ENCODE results near the gene CCDC40. TPM values are rescaled to one million over a fixed set of nuclear protein-coding genes. Genes with fewer than 3 reads are reported as not detected.
A peak's percentile ranks its signal among the peaks of the same experiment; 100 is the strongest.

CCDC40 gene
- total and polyA plus RNA-seq, 2 of the 13 experiments (the other 11 are each of a cell fraction or from before 2014, with no cell fraction given): 4.1 to 5.5 TPM

DNA sequence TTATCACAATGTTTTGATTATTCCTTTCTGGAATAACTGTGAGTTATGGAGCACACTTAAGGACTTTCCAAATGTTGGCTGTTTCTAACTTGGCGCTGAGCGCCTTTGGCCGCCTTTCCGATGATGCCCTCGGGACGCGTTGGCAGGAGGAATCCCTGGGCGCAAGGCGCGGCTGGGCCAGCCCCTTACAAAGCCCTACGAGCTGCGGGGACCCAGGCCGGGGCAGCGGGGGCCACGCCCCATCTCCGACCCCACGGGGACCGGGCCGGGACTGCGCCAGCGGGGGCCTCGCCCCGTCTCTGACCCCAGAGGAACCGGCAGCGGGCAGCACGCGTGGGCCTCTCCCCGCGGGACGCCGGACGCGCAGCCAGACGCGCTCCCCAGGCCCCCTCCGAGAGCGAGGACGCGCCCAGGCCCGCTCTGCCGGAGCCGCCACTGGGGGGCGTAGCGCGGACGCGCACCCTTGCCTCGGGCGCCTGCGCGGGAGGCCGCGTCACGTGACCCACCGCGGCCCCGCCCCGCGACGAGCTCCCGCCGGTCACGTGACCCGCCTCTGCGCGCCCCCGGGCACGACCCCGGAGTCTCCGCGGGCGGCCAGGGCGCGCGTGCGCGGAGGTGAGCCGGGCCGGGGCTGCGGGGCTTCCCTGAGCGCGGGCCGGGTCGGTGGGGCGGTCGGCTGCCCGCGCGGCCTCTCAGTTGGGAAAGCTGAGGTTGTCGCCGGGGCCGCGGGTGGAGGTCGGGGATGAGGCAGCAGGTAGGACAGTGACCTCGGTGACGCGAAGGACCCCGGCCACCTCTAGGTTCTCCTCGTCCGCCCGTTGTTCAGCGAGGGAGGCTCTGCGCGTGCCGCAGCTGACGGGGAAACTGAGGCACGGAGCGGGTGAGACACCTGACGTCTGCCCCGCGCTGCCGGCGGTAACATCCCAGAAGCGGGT, 64.8 kb downstream of the CCDC40 start, which contains the start of gene GAA (continued):
- TF ChIP-seq, protein P1, sequence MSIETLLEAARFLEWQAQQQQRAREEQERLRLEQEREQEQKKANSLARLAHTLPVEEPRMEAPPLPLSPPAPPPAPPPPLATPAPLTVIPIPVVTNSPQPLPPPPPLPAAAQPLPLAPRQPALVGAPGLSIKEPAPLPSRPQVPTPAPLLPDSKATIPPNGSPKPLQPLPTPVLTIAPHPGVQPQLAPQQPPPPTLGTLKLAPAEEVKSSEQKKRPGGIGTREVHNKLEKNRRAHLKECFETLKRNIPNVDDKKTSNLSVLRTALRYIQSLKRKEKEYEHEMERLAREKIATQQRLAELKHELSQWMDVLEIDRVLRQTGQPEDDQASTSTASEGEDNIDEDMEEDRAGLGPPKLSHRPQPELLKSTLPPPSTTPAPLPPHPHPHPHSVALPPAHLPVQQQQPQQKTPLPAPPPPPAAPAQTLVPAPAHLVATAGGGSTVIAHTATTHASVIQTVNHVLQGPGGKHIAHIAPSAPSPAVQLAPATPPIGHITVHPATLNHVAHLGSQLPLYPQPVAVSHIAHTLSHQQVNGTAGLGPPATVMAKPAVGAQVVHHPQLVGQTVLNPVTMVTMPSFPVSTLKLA (IDR thresholded peaks at IDR 0.05): no peak
- 0 out of 2 replicates have a peak, but pooled peaks have one; percentile 53 for TF ChIP-seq SIN3A (IDR thresholded peaks at IDR 0.05; ENCODE audit: borderline replicate concordance, low read depth, low read length)
- TF ChIP-seq, protein P2, sequence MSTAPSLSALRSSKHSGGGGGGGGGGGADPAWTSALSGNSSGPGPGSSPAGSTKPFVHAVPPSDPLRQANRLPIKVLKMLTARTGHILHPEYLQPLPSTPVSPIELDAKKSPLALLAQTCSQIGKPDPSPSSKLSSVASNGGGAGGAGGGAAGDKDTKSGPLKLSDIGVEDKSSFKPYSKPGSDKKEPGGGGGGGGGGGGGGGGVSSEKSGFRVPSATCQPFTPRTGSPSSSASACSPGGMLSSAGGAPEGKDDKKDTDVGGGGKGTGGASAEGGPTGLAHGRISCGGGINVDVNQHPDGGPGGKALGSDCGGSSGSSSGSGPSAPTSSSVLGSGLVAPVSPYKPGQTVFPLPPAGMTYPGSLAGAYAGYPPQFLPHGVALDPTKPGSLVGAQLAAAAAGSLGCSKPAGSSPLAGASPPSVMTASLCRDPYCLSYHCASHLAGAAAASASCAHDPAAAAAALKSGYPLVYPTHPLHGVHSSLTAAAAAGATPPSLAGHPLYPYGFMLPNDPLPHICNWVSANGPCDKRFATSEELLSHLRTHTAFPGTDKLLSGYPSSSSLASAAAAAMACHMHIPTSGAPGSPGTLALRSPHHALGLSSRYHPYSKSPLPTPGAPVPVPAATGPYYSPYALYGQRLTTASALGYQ (CRISPR knock-in tag; IDR thresholded peaks at IDR 0.05): no peak
- no peak for TF ChIP-seq ZKSCAN1 (IDR thresholded peaks at IDR 0.05; ENCODE audit: low read length)
- TF ChIP-seq ZNF781 (CRISPR knock-in tag; IDR thresholded peaks at IDR 0.05; ENCODE audit: borderline replicate concordance, not compliant biosample characterization): no peak
- TF ChIP-seq, protein P3, sequence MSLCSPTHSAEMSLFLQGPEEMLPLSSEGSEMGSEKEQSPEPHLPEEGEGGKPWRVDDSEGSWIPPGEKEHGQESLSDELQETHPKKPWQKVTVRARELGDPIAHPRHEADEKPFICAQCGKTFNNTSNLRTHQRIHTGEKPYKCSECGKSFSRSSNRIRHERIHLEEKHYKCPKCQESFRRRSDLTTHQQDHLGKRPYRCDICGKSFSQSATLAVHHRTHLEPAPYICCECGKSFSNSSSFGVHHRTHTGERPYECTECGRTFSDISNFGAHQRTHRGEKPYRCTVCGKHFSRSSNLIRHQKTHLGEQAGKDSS (CRISPR knock-in tag; IDR thresholded peaks at IDR 0.05; ENCODE audit: borderline replicate concordance, low read depth): peak; percentile 48; the same call in 1 of the 2 replicates
- no peak for TF ChIP-seq ZNF879 (CRISPR knock-in tag; IDR thresholded peaks at IDR 0.05)
- peak; percentile 45; the same call in 1 of the 2 replicates for TF ChIP-seq MYC (CRISPR knock-in tag; IDR thresholded peaks at IDR 0.05; ENCODE audit: borderline replicate concordance)
- TF ChIP-seq, protein P4, sequence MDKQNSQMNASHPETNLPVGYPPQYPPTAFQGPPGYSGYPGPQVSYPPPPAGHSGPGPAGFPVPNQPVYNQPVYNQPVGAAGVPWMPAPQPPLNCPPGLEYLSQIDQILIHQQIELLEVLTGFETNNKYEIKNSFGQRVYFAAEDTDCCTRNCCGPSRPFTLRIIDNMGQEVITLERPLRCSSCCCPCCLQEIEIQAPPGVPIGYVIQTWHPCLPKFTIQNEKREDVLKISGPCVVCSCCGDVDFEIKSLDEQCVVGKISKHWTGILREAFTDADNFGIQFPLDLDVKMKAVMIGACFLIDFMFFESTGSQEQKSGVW (CRISPR knock-in tag; IDR thresholded peaks at IDR 0.05; ENCODE audit: borderline replicate concordance): no peak
- TF ChIP-seq ZNF563 (CRISPR knock-in tag; IDR thresholded peaks at IDR 0.05): peak; percentile 67
- no peak for TF ChIP-seq CREM (IDR thresholded peaks at IDR 0.05)
- no peak for TF ChIP-seq CREM (CRISPR knock-in tag; IDR thresholded peaks at IDR 0.05)
- TF ChIP-seq ZNF225 (CRISPR knock-in tag; IDR thresholded peaks at IDR 0.05): no peak; the same call in 1 of the 2 replicates
- peak; percentile 95 for TF ChIP-seq SAFB2 (CRISPR knock-in tag; IDR thresholded peaks at IDR 0.05; ENCODE audit: borderline replicate concordance, low read depth)
- no peak for TF ChIP-seq ZFP1 (CRISPR knock-in tag; IDR thresholded peaks at IDR 0.05)
- TF ChIP-seq, protein P5, sequence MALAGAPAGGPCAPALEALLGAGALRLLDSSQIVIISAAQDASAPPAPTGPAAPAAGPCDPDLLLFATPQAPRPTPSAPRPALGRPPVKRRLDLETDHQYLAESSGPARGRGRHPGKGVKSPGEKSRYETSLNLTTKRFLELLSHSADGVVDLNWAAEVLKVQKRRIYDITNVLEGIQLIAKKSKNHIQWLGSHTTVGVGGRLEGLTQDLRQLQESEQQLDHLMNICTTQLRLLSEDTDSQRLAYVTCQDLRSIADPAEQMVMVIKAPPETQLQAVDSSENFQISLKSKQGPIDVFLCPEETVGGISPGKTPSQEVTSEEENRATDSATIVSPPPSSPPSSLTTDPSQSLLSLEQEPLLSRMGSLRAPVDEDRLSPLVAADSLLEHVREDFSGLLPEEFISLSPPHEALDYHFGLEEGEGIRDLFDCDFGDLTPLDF (CRISPR knock-in tag; IDR thresholded peaks at IDR 0.05): no peak
- no peak for TF ChIP-seq ATM (IDR thresholded peaks at IDR 0.05; ENCODE audit: borderline replicate concordance)
- no peak for TF ChIP-seq NBN (conservative IDR thresholded peaks at IDR 0.05)
- TF ChIP-seq HNRNPLL (IDR thresholded peaks at IDR 0.05; ENCODE audit: low read depth, low read length, poor library complexity, severe bottlenecking): peak; percentile 65
- no peak for TF ChIP-seq KLF15 (CRISPR knock-in tag; IDR thresholded peaks at IDR 0.05; ENCODE audit: borderline replicate concordance)
- TF ChIP-seq ZNF12 (CRISPR knock-in tag; IDR thresholded peaks at IDR 0.05): no peak
- no peak for TF ChIP-seq CBFB (CRISPR knock-in tag; IDR thresholded peaks at IDR 0.05)
- TF ChIP-seq NFIB (CRISPR knock-in tag; IDR thresholded peaks at IDR 0.05; ENCODE audit: borderline replicate concordance): no peak
- TF ChIP-seq MIER3 (CRISPR knock-in tag; IDR thresholded peaks at IDR 0.05; ENCODE audit: borderline replicate concordance): peak; percentile 37; the same call in 1 of the 2 replicates
